Hematopoietic multipotent progenitor cell (in vitro differentiated cells): ENCODE data around the gene HSD11B1. TPM values are rescaled to one million over a fixed set of nuclear protein-coding genes. Genes with fewer than 3 reads are reported as not detected.
"Not testable (repeated sequence)": the region's sequence is repeated elsewhere in the genome, so short reads cannot be mapped to it uniquely, and the experiment has no call there.

ENCODE experiments used
- DNase-seq, 3 donors: peaks; one replicate each; pipeline ENCODE4 v3.0.0-alpha.2; 2011 to 2015; ENCODE audit warnings: low read depth in 2 of 3, low spot score in 2 of 3
- total RNA-seq: library from RNA; depleted of rRNA; stranded (reverse); fragments of >200 nt; gene quantifications from one replicate; pipeline ENCODE4 v1.2.3, GENCODE V29; 2012

HSD11B1 gene
- total RNA-seq, 1 donor: not detected

- no peak for DNase-seq
Observed at GRCh38 chr1:209689477-209689876, 15.2 kb upstream of the HSD11B1 start.

DNA sequence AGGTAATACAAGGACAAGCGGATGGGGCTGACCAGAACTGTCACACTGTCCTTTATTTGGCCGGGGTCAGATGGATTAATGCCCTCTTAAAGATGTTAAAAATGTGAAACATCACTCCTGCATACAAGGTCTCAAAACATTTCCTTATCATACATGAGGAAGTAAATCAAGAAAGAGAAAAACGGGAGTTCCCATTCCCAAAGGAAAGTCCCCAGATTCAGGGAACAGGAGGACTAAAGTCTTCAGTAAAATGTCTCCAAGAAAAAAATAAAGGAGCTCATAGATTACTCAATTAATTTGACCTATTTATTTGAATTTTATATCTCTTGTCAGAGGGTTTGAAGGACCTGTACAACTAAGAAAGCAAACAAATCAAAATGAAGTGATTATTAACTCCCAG, 13.4 kb upstream of the HSD11B1 start:
- DNase-seq: no peak

DNA sequence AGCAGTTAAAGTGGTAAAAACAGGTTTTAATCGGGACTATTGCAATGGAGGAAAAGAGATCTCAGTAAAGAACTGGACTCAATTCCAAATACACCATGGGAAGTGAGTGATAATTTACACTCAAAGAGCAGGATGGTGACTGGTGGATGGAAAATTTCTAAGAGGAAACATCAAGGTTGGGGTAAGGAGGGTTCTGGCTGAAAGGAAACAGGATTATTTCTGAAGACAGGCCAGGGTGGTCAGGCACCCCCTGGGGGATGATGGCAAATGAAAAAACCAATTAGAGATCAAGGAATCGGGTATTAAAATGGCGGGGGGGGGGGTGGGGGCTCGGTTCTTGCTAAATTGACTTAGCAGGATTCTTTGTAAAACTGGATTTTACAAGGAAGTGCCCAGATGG, 12.3 kb upstream of the HSD11B1 start:
- no peak for DNase-seq

- DNase-seq: peak; percentile 36 to 85 (median 59)
Observed at GRCh38 chr1:209692745-209693504, 11.7 kb upstream of the HSD11B1 start.

DNA sequence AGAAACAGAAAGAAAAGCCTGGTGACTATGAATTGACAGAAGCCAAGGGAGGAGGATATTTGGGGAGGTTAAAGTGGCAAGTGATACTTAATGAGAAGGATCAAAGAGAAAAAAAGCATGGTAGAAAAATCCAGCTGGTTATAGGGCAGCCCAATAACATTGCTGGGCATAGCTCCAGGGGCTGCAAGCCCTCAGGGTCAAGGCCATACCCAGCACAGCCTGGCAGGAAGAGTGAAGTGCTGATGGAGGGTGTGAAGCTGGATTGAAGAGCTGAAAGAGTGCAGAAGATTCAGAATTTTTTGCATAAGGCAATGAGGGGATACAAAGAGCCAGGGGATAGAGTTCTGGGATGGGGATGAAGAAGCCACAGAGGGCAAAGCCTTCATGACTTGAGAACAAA, 8.0 kb upstream of the HSD11B1 start:
- no peak for DNase-seq

DNA sequence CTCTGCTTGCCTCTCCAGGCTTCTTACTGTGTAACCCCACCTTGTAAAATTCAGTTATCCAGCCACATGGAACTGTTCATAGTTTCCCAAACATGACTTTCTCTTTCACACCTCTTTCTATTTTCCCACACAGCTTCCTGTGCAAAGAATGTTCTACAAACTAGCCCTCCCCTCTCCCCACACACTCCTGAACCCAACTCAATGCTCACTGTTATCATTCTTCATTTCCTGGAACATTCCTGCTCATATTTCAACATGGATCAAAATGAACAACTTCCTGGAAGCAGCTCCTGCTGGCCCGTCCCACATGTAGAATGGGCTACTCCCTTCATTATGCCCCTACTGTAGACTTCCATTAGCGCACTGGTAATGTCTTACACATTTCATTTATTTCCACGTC, 7.5 kb upstream of the HSD11B1 start:
- no peak for DNase-seq

- DNase-seq: not testable (repeated sequence)
Observed at GRCh38 chr1:209700686-209701085, 4.0 kb upstream of the HSD11B1 start.

- no peak for DNase-seq
Observed at GRCh38 chr1:209702832-209703231, 1.8 kb upstream of the HSD11B1 start.

DNA sequence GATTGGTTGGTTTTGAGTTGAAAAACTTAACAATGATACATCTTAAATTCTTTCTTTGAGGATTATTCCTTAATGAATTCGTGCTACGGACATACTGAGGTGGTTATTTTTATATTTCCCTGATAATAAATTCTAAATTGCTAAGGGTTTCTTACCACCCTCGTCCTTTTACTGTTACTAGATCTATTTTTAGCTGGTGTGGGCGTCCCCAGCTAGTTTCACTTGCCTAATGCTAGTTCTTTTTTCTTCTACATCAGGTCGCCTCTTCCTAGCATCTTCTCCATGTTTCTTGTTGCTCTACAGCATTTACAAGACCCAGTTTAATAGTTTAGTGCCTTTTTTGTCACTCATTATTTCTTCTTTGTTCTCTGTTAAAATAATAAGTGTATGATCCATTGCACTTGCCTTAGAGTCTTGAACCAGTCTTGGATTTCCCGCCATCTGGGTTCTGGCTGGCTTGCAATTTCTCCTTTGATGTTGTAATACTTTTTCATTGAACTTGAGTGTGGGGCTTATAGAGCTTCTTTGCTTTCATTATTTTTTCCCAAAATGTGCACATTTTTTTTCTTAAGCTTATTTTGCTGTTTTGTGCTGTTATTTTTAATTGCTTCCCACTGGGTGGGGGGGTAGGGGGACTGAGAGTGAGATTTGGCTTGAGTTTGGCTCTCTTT, 677 bp upstream of the HSD11B1 start:
- DNase-seq: no peak

DNA sequence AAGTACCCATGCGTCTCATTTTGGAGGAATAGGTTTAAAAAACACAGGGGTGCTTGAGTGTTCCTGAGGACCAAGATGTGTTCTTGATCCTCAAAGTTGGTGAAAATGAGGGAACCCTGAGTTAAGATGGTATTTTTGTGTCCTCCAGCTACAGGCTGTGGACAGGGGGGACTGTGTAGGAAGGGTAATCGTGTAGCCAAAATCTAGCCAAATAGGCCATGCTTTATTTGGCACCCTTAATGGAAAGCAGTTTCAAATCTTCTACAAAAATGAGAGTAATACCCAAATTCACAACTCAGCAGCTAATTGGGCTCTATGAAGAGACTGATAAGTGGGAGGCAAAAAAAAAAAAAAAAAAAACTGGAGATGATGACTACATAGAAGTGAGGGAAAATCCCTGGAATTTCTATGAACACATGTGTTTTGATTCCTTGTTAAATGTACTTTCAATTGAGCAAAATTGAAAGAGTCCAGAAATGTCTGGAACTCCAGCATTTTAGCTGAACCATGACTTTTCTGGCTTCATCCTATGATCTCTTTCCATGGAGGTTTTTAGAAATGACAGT, 470 bp downstream of the HSD11B1 start:
- no peak for DNase-seq

DNA sequence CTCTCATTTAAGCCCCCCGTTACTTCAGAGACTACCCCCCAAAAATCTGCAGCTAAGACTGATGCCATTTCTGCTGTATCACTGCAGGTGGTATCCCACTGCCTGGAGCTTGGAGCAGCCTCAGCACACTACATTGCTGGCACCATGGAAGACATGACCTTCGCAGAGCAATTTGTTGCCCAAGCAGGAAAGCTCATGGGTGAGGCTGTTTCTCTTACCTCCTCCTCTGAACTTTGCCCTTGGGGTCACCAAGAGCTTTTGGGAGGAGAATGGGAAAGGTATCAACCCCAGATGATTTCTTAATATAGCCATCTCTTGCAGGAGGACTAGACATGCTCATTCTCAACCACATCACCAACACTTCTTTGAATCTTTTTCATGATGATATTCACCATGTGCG, 2.0 kb downstream of the HSD11B1 start:
- DNase-seq: no peak

- DNase-seq: no peak
Observed at GRCh38 chr1:209707308-209707707, 2.7 kb downstream of the HSD11B1 start.

GRCh38 chr1:209708297-209708696, 3.7 kb downstream of the HSD11B1 start:
- no peak for DNase-seq

DNA sequence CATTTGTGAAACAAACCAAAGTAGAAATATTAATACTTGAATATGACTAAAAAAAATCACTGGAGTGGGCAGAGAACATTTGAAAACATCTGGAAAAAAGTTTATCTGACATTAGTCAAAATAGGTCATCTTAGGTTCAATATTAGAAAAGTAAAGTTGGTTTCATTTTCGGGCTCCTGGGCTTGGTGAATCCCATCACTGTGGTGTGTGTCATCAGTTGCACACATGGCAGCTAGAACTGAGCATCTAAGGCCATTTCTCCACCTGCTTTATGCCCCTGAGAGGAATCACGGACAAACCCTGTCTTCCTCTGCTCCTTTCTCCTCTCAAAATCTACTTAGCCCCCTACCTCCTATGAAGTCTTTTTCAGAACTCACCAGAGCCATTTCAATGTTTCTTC, 5.4 kb downstream of the HSD11B1 start:
- no peak for DNase-seq

- no peak for DNase-seq
Observed at GRCh38 chr1:209710847-209711246, 6.2 kb downstream of the HSD11B1 start.

DNA sequence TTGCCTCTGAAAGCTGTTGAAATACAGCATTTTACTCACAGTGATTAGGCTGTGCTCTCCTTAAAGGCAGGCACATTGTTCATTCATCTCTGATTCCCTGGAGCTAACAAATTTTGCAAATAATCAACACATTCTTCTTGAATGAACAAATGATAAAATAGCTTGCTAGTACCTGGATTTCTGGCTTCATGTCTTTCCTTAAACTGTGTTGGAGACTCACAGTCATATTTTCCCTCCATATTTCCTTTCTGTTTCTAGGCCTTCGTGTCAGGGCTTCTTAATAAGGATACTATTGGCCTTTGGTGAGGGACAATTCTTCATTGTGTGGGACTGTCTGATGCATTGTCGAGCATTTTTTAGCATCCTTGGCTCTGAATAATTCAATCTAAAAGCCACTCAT, 9.7 kb downstream of the HSD11B1 start:
- DNase-seq: no peak

- no peak for DNase-seq
Observed at GRCh38 chr1:209715314-209715713, 10.7 kb downstream of the HSD11B1 start.

DNA sequence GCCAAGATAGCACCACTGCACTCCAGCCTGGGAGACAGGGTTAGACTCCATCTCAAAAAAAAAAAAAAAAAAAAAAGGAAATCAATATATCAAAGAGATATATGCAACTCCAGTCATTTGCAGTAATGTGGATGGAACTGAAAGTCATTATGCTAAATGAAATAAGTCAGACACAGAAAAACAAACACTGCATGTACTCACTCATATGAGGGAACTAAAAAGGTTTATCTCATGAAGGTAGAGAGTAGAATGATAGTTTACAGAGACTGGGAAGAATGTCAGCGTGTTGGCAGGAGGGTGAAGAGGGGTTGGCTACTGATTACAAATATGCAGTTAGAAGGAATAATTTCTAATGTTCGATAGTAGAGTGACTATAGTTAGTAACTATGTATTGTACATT, 13.2 kb downstream of the HSD11B1 start:
- no peak for DNase-seq

- no peak for DNase-seq
Observed at GRCh38 chr1:209720326-209720725, 15.7 kb downstream of the HSD11B1 start.

DNA sequence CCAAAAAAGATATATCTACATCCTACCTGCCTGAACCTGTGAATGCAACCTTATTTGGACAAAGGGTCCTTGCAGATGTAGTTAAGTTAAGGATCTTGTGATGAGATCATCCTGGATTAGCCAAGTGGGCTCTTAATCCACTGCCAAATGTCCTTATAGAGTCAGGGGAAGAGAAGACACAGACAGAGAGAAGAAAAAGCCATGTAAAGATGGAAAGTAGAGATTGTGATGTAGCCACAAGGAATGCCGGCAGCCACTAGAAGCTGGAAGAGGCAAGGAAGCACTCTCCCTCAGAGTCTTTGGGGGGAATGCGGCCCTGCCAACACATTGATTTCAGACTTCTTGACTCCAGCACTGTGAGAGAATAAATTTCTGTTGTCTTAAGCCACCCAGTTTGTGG, 16.2 kb downstream of the HSD11B1 start:
- DNase-seq: no peak

- no peak for DNase-seq
Observed at GRCh38 chr1:209721323-209721722, 16.7 kb downstream of the HSD11B1 start.

GRCh38 chr1:209723265-209723664, 18.6 kb downstream of the HSD11B1 start:
- no peak for DNase-seq
